ENCODE measurements around the gene SUMF1.

Gene SUMF1

DNA sequence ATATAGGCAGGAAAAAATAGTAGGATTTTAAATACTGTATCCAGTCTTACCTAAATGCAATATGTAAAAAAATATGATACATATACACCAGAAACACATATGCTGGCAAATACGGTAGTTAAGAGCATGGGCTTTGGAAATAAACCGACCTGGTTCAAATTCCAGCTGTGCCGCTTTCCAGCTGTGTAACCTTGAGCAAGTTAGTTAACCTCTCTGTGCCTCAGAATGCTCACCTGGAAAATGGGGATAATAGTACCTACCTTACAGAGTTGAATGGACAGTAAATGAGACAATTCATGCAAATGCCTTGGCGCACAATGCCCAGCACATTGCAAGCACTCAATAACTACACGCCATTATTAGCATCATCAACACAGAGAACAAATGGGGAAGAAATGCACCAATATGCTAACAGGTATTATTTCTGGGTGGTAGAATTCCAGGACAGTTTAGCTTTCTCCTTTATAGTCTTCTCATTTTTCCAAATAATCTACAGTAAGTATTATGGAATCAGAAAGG is 50.6 kb downstream of the SUMF1 start:
- DNase-seq (ENCODE audit: low read depth, low spot score): no peak

DNA sequence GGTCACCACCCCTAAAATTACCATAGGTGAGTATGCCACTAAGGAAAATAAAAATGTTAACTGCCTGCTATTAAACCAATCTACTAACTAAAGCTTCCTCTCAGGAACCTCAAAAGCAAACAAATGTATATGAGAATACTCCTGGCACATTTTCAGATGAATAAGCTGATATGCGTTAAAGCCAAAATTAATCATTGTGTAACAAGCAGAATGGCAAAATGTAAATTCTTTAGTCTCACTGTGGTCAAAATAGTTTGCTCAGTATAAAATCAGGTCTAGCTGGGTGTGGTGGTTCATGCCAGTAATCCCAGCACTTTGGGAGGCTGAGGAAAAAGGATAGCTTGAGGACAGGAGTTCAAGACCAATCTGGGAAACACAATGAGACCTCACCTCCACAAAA is 53.6 kb downstream of the SUMF1 start:
- DNase-seq (ENCODE audit: low read depth, low spot score): no peak

DNA sequence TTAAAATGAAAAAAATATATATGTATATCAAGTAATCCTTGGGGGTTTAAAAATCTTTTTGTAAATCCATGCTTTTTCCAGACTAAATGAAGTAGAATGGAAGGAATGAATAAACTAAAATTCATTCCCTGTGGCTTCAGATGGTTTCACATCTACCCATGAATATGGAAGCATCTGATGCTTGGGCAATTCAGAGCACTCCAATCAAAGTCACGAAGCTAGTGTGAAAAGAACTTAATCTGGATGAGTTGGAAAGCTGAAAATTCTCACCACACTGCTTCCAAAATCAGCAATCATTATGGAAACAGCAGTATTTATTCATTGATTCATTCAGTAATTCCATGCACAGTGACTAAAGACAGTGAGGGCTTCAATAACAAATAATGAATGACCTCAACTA is 55.2 kb downstream of the SUMF1 start:
- no peak for DNase-seq (ENCODE audit: low read depth, low spot score)

DNA sequence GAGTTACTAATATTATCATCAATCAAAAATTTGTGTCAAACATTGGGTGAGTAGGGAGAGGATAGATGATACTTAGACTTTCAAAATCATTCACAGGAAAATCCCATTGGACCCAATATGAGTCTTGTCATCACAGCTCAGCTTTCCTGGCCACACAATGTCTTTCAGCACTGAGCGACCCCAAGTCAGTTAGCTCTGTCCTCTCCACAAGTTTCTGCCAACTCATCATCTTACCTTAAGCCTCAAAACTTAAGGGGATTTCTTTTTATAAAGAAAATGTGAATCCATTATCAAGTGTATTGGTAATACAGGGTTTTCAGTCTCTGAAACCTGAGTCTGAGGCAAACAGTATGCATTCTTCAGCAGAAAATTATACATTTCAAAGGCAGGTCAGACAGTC is 55.8 kb downstream of the SUMF1 start:
- no peak for DNase-seq (ENCODE audit: low read depth, low spot score)

DNA sequence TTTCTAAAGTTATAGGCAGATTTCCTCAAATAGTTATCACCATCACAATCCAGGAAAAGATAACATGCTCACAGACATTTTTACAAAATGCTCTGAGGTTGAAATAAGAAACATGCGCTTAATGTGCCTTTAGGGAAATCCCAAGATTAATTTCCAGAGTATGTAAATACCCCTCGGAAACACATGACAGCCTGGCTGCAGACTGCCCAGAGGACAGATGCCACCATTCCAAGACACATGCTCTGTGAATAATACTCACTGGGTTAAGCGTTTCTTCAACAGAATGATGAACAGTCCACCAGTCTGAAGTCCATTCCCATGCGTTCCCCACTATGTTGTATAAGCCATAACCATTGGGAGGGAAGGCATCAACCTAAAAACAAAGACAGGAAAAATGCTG is 56.5 kb downstream of the SUMF1 start:
- no peak for DNase-seq (ENCODE audit: low read depth, low spot score)

DNA sequence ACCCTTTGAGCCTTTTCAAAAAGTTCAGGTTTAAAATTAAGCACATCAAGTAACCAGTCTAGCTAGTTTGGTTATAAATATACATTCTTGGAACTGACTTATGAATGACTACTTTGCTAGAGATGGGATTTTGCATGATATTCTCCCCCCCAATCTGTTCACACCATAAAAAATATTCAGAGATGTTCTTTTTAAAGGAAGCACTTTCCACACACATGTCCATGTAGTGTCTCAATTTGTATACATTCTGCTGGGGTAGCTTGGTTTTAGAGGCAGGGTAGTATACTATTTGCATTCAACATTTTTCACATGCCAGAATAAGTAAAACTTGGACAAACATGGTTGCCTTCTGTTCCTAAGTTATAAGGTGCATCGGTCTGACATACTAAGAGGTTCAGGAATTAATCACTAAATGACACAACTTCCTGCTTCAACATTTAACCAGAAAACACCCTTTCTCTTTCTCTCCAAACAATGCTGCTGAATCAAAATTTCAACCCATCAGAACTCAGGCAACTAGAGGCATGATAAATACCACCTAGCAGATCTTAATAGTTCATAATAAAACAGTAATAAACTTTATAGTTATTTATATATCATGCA is 57.0 kb downstream of the SUMF1 start:
- no peak for DNase-seq (ENCODE audit: low read depth, low spot score)

DNA sequence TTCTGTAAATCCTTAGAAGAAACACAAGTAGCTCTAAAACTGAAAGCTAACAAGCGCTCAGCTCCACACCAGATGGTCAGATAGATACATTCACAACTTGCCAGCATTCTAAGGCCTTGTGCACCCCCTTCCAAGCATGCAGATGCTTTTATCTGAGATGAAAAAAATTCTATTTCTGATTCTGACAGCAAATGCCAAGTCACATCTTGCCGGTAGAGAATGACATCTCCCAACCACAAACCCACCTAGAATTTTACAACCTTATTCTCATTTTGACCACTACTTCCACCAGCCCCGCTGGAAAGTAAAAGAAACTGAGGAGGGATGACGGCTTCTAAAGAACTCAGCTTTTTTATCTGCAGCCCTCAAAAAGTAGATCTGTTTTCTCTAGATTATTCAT is 57.7 kb downstream of the SUMF1 start:
- no peak for DNase-seq (ENCODE audit: low read depth, low spot score)

DNA sequence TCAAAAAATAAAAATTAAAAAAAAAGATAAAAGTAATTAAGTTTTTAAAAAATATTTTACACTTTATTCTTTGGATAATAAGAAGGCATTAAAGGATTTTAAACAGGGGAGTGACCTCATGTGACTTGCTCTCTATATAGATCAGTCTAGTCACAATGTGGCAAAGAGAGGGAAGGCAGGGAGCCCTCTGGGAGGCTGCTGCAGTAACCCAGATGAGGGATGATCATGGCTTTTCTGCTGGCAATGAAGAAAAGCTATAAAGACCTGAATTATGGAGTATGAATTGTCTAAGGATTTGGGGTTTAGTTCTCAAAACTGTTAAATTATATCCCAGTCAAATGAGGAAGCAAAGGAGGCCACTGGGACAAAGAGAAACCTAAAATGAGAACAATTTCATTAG is 58.1 kb downstream of the SUMF1 start:
- DNase-seq (ENCODE audit: low read depth, low spot score): no peak

DNA sequence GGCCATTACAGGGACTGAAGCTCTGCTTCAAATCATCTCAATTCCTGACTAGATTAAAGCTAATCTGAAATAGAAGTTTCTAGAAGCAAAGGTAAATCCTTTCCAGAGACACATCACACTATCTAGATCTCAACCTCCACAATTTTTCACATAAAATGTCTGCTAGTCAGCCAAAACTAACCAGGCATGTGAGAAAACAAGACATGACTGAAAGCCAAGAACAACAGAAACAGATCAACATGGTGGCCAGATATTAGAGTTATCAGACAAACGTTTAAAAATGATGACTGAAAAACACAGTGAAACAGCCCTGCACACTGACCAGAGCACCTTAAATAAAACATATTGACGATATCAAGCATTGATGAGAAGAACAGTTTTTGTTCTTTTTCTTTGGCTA is 59.1 kb downstream of the SUMF1 start:
- no peak for DNase-seq (ENCODE audit: low read depth, low spot score)

DNA sequence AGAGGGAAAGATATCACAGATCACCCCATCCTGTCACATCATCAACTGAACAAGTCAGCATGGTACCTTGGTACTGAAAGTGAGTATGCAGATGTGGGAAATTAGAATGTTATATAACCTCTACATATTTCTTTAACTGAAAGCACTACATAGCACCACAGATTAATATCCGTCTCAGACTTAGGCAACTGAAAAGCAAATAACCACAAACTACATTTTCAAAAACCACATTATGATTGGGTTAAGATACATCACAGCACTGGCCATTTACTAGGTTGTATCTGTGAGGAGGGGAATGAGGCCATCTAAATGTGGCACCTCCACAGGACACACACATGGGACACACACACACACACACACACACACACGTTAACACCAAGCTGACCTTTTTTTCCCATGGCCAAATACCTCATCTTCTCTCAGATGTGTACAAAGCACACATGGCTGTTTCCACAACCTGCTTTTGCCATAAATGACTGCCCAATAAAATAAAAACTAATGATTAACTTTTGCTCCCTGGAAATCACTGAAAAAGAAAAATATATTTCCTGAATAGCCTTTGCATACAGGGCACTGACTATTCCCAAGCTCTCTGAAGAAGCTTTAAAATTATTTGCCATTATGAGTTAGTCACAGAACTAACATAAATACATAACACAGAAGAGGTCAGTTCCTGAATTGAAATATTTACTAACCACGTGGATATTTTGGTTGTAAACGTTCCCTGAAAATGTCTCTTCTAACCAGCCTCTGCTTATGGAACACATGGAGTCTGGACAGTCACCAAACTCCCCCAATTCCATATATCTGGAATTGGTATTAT is 60.1 kb downstream of the SUMF1 start:
- DNase-seq (ENCODE audit: low read depth, low spot score): no peak

DNA sequence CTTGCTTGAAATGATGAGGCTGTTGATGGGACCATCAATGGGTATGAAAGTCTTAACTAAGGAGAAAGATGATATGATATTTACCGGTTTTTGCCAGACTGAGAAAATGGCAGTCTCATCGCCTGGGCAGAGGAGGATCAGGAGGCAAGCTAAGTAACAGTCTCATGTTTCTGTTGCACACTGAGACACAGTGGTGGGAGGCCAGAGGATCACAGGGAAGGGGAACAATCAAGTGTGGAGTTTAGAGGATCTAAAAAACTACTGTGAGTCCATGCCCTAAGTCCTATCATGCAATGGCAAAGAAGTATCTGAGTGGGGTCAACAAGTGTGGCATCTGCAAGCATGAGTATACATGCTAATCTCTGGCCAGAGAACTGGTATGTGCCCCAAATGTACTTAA is 62.2 kb downstream of the SUMF1 start:
- no peak for DNase-seq (ENCODE audit: low read depth, low spot score)

DNA sequence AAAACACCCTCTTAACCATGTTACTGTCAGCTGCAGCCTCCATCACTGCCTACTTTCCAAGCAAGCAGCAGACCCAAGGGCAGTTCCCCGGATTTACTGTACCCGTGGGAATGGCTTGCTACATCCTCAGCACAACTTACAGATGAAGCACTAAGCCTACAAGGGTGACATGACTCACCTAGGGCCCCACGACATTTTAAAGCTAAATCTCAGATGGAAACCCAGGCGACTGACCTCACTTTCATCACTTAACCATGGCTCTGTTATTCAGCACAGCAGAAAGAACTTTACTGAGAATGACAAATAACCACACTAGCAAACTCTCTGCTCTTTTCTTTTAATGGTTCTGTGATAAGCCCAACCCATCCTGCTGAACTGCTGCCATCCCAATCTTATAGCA is 65.6 kb downstream of the SUMF1 start:
- DNase-seq (ENCODE audit: low read depth, low spot score): no peak

DNA sequence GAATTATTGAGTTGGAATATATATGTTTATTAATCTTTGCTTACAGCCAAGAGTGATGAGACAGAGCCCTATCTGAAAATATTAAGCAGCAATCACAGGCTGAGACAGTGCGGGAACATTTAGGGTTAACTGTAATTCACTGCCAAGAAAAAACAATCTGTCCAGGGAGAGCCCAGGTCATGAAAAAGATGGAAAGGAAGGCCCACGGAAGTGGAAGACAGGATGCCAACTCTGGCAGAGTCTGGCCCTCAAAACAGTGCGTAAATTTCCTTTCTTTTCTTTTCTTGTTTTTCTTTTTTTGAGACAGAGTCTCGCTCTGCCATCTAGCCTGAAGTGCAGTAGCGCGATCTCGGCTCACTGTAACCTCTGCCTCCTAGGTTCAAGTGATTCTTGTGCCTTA is 67.6 kb downstream of the SUMF1 start:
- DNase-seq (ENCODE audit: low read depth, low spot score): no peak

DNA sequence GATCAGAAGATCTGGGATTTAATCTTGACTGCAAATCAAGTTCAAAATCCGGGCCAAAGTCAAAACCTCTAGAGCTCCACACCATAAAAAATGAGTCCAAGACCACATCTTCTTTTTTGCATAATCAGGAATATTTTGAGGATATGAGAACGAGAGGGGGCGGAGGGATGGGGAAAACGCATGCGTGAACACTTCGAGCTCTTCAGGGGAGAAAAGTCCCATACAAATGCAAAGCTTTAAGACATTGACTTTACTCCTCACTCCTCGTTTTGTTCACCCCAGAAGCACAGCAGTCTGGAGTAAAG is 68.2 kb downstream of the SUMF1 start:
- no peak for DNase-seq (ENCODE audit: low read depth, low spot score)

DNA sequence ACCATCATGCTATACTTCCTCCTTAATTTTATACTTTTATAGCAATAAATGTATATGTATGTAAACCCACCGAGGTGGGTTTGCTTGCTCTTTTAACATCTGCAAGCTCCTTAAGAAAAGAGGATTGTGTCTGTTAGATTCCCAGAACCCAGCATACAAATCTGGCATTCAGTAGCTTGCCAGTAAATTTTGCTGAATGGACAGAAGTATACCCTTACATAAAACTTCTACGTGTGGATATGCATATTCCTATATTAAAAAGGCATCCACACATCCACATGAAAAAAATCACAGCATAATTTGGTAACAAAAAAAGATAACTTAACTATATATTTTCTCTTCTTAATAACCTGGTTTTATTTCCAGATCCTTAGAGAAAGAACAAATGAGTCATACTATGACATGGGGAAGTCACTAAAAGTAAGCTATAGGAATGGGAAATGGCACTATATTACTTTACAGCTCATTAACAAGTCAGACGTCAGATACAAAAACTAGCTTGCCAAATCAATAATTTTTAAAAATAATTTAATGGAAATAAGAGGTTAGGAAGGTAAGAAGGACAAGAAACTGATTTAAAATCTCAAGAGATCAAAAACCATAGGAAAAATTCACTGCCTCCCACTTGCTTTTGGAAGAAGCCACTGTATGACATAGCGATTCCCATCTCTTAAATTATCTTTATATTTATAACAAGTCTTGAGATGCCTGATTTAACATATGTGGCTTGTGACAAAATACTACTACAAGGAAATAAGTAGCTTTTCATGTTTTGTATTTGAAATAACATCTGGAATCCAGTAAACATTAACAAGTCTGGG is 68.7 kb downstream of the SUMF1 start:
- no peak for DNase-seq (ENCODE audit: low read depth, low spot score)

DNA sequence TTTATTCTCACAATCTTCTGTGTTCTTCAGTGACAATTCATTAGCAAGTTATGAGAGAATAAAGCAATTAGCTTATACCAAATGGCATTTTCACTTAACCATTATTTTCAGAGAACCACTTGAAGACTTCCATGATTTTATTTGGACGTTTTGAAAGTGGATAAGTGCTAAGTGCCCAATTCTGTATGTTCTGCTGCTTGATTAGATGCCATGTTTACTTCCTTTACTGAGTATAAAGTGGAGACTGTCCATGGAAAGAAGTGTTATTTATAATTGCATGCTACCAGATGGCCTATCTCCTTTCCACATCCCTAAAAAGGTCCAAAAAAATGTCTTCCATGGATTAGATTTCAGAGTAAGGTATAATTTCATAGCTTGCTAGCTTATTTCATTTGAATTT is 69.6 kb downstream of the SUMF1 start:
- no peak for DNase-seq (ENCODE audit: low read depth, low spot score)

DNA sequence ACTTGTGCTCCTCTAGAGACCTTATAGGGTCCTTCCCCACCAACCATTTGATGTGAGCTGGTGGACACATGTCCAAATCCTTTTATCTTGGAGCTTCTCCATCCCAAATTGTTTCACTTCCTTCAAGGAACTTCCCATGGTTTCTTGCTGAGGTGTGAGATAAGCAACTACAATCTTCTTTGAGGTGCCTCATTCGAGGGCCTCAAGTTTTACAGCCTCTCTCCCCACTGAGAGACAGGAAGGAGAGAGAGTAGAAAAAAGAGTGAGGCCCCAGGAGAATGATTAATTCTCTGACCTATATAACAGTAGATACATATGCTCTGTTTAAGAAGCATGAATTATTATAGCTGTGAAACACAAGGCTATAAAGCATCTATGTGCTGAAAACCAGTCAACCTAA is 70.5 kb downstream of the SUMF1 start:
- DNase-seq (ENCODE audit: low read depth, low spot score): no peak

DNA sequence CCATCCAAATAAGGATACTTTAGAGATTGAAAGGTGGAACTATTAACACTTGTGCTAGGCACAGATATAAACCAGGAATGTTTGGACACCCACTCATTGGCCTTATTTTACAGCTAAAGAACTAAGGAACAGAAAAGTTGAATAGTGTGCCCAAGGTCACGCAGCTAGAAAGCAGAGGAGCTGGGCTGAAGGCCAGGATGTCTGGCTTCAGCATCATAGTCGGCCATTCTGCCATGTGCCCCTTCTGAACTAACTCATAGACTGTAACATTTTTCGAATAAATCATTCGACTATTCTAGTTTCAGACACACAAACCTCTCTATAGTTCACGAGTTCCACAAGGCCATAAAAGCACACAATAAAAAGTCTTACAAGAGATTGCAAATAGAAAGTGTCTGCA is 71.1 kb downstream of the SUMF1 start:
- DNase-seq (ENCODE audit: low read depth, low spot score): no peak

DNA sequence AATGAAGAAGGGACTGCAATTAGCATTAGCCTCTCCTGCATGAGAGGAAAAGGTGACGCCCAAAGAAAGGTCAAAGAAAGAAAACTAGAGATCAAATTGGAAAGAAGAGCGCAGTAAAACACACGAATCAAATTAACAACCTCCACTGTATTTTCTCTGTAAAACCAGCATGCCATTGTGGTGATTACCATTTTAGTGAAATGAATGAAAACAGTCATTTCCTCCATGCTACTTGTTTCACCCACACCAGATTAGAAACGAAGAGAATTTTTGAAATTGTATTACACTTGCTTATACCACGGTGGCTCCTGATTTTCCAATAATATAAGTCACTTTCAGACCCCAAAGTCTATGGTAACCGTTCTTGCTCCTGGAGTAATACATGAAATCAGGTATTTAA is 71.6 kb downstream of the SUMF1 start:
- no peak for DNase-seq (ENCODE audit: low read depth, low spot score)

DNA sequence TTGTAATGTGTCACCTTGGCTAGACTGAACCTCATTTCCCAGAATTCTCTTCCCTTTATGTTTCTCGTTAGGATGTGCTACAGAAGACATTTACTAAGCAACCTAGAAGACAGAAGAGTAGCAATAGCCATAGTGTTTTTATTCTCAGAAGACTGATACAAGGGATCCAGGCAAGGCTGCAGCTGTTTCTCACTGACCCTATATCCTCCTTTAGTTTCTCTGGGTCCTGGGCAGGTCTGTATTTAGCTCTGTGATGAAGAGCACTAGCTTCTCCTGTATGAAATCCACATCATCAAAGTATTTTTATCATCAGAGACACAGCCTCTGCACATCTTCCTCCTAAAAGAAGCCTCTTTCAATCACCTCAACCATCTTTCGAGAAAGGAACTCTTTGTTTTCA is 72.5 kb downstream of the SUMF1 start:
- no peak for DNase-seq (ENCODE audit: low read depth, low spot score)

DNA sequence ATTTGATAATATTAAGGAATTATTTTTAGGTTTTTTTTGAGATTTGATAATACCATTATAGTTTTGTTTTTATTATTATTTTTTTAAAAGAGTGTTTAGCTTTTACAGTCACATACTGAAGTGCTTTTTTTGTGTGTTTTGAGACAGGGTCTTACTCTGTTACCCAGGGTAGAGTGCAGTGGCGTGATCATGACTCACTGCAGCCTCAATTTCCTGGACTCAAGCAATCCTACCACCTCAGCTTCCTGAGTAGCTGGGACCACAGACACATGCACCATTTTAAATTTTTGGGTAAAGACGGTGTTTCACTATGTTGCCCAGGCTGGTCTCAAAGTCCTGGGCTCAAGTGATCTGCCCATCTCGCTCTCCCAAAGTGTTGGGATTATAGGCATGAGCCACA is 73.0 kb downstream of the SUMF1 start:
- DNase-seq (ENCODE audit: low read depth, low spot score): no peak

DNA sequence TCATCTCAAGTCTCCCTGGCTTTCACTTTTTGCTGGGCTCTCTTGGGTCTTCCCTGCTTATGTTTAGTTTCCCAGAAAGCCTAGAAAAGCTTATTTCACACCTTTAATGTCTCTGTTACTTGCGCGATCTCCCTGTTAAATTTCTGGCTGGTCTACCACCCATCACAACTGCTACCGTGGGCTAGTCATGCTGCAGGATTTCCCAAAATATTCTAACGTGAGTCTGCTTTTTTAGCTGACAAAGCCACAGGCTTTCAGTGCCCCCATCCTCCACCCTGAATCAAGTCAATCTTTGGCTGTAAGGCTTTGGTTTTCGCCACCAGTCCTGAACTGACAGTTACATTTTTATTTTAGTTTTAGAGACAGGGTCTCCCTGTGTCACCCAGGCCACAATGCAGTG is 74.1 kb downstream of the SUMF1 start:
- no peak for DNase-seq (ENCODE audit: low read depth, low spot score)
